CD4-positive, CD25-positive, alpha-beta regulatory T cell (primary cell): ENCODE measurements around the gene LGI4. TPM values are rescaled to one million over a fixed set of nuclear protein-coding genes. Genes with fewer than 3 reads are reported as not detected.

Experiments
- ATAC-seq, 2 donors: fragments of 150-1000 bp; cut with Tn5 transposase; one replicate each; pipeline ENCODE4 v1.10.0; 2021; ENCODE audit warnings: low read depth in 2 of 2, moderate number of reproducible peaks in 2 of 2, moderate library complexity in 1 of 2
- DNase-seq, 3 donors: peaks; one replicate each; pipeline versions ENCODE4 v3.0.0 to v3.0.0-alpha.2; 2012 to 2022; ENCODE audit warnings: mixed read lengths in 1 of 3
- H3K27ac ChIP-seq: one replicate; pipeline ENCODE4 v1.7.0; 2013; ENCODE audit warnings: mild to moderate bottlenecking, low read length; ENCODE audit not compliant: insufficient read depth, poor library complexity, severe bottlenecking
- H3K27me3 ChIP-seq: one replicate; pipeline ENCODE4 v1.7.0; 2013; ENCODE audit warnings: low read length; ENCODE audit not compliant: control insufficient read depth, insufficient read depth
- H3K36me3 ChIP-seq: one replicate; pipeline ENCODE4 v1.7.0; 2013; ENCODE audit warnings: mild to moderate bottlenecking, low read length, moderate library complexity; ENCODE audit not compliant: control insufficient read depth, insufficient read depth
- H3K4me1 ChIP-seq: 2 replicates; pipeline ENCODE4 v1.7.0; 2013; ENCODE audit warnings: mild to moderate bottlenecking, low read length; ENCODE audit not compliant: insufficient read depth, control insufficient read depth, poor library complexity, severe bottlenecking
- H3K4me3 ChIP-seq: one replicate; pipeline ENCODE4 v1.7.0; 2013; ENCODE audit warnings: low read depth, mild to moderate bottlenecking, low read length, moderate library complexity
- H3K9me3 ChIP-seq, 2 experiments: 1 replicate in 1 of 2; 2 replicates in 1 of 2; pipeline ENCODE4 v1.7.0; 2013; ENCODE audit warnings: low read length in 2 of 2, mild to moderate bottlenecking in 1 of 2, moderate library complexity in 1 of 2; ENCODE audit not compliant: control insufficient read depth in 2 of 2
- H3K27ac Mint-ChIP-seq, 3 donors: one replicate each; pipeline ENCODE4 v1.8.0; 2020 to 2022; ENCODE audit warnings: mild to moderate bottlenecking in 3 of 3, mixed read lengths in 3 of 3, moderate library complexity in 2 of 3
- H3K27me3 Mint-ChIP-seq: one replicate; pipeline ENCODE4 v1.8.0; 2022; ENCODE audit warnings: mild to moderate bottlenecking, mixed read lengths
- H3K36me3 Mint-ChIP-seq: one replicate; pipeline ENCODE4 v1.8.0; 2020; ENCODE audit warnings: mixed read lengths
- H3K4me1 Mint-ChIP-seq, 4 donors: one replicate each; pipeline ENCODE4 v1.8.0; 2020 to 2022; ENCODE audit warnings: mixed read lengths in 4 of 4, mild to moderate bottlenecking in 1 of 4
- H3K4me3 Mint-ChIP-seq, 4 donors: one replicate each; pipeline ENCODE4 v1.8.0; 2020 to 2022; ENCODE audit warnings: mild to moderate bottlenecking in 4 of 4, mixed read lengths in 4 of 4, moderate library complexity in 3 of 4
- H3K9me3 Mint-ChIP-seq, 7 donors: one replicate each; pipeline ENCODE4 v1.8.0; 2020 to 2022; ENCODE audit warnings: mixed read lengths in 7 of 7, mild to moderate bottlenecking in 3 of 7, moderate library complexity in 2 of 7
- polyA plus RNA-seq, 4 donors: library from polyadenylated mRNA; unstranded; fragments of 300-500 nt; fragmentation: Illumina TruSeq; gene quantifications; one replicate each; pipeline ENCODE4 v1.2.3, GENCODE V29; 2021
- total RNA-seq: library from RNA; stranded (reverse); gene quantifications from one replicate; pipeline ENCODE4 v1.2.3, GENCODE V29; 2022

Gene LGI4
- total and polyA plus RNA-seq, 5 donors from 2014 or later = 0.64 TPM; not detected in 4

DNA sequence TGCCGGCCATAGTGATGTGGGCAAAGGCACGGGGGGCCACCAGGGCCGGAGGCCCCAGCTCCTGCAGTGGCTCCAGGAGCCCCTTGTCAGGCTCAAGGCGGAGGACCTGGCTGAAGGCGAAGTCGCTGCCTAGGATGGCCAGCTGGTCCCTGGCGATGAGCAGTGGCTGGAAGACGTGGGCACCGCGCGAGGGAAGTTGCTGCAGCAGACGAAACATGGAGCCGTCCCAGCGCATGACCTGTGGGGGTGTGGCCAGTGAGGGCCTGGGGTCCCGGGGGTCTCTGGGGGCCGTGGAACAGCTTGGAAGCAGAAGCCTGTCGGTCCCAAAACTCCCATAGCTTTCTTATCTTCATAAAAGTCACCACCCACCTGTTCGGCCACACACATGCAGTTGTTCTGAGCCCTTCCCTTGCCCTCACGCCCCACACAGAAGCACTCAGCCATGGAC lies 9.6 kb downstream of the LGI4 start:
- no peaks in the 10 kb centered on the region for H3K27me3 ChIP-seq
- H3K36me3 ChIP-seq = no peaks in the 10 kb centered on the region
- Mint-ChIP-seq H3K27me3 (peaks cover 9% of the 10 kb centered on the region), H3K27ac (peak overlapping the region in 1 of 3 donors; percentile 59), H3K9me3 (peaks cover 0 to 2% (median 0%) of the 10 kb centered on the region in 7 donors), H3K4me1 (peaks cover 0 to 20% (median 5%) of the 10 kb centered on the region in 4 donors), H3K36me3 (peaks cover 3% of the 10 kb centered on the region), H3K4me3 (no peak overlapping the region)
- DNase-seq (no peak), ATAC-seq (no peak)
- H3K9me3 ChIP-seq = no peaks in the 10 kb centered on the region
- no peak overlapping the region for H3K27ac ChIP-seq
- no peak overlapping the region for H3K4me3 ChIP-seq
- peaks cover 9% of the 10 kb centered on the region for H3K4me1 ChIP-seq

DNA sequence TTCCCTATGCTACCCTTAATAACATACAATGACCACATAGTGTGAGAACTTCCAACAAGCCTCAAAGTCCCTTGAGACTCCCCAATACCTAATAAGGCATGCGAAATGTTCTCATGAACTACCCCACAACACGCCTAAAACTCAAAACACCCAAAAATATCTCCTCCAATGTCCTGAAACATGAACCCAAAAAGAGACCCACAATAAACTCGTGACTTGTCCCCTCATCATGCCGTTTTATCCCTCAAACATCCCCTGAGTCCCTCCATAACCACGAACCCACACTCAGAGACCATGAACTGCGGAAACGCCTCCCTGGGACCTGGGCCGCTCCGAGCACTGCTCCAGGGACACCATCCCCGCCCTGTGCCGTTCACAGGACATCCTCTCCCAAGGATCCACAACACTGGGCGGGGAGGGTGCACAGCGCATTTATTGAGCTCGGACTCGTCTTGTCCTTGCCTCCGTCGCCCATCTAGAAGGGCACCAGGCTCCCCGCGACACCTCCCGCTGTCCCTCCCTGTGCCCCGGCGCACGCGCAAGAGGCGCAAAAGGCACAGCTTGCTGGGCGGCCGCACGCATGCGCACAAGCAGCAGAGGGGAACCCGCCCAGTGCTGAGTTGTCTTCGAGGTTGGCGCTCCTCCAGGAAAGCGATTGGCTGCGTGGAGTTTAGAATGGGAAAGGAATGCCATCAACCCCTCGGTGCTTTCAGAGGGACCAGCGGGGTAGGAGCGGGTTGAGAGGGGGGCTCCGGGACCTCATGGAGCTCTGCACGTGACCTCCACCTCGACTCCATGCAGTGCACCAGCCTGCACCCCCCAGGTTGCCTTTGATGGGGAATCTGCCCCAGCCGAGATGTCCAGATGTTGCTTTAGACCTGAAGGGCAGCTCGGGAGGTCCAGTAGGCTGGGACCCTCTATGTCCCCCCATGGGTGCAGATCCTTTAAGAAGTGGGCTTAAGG lies 10.5 kb downstream of the LGI4 start:
- Mint-ChIP-seq H3K4me3 (peak overlapping the region; percentile 24 to 88 (median 83)), H3K4me1 (peaks cover 0 to 20% (median 5%) of the 10 kb centered on the region in 4 donors), H3K27ac (peak overlapping the region in 2 of 3 donors; percentile 78 to 86), H3K9me3 (peaks cover 0 to 2% (median 0%) of the 10 kb centered on the region in 7 donors), H3K36me3 (peaks cover 3% of the 10 kb centered on the region), H3K27me3 (peaks cover 9% of the 10 kb centered on the region)
- Histone ChIP-seq H3K9me3 (no peaks in the 10 kb centered on the region), H3K27ac (no peak overlapping the region), H3K4me3 (peak overlapping the region; percentile 70), H3K27me3 (no peaks in the 10 kb centered on the region), H3K36me3 (no peaks in the 10 kb centered on the region), H3K4me1 (peaks cover 9% of the 10 kb centered on the region)
- DNase-seq = peak; percentile 73 to 86 (median 83)
- ATAC-seq = peak; percentile 89 to 90

DNA sequence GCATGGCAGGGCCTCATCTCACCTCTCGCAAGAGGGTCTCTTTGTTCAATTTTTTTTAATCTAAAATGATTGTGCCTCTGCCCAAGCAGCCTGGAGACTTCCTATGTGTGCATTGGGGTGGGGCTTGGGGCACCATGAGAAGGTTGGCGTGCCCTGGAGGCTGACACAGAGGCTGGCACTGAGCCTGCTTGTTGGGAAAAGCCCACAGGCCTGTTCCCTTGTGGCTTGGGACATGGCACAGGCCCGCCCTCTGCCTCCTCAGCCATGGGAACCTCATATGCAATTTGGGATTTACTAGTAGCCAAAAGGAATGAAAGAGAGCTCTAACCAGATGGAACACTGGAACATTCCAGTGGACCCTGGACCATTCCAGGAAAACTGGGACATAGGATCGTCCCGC lies 11.3 kb downstream of the LGI4 start:
- H3K4me1 Mint-ChIP-seq = peaks cover 0 to 20% (median 5%) of the 10 kb centered on the region in 4 donors
- H3K36me3 Mint-ChIP-seq = peaks cover 3% of the 10 kb centered on the region
- peak overlapping the region in 3 of 4 donors; percentile 82 to 88 (median 84) for H3K4me3 Mint-ChIP-seq
- Histone ChIP-seq H3K27me3 (no peaks in the 10 kb centered on the region), H3K4me3 (no peak overlapping the region), H3K36me3 (no peaks in the 10 kb centered on the region), H3K4me1 (peaks cover 9% of the 10 kb centered on the region), H3K27ac (no peak overlapping the region), H3K9me3 (no peaks in the 10 kb centered on the region)
- ATAC-seq = no peak
- no peak for DNase-seq
- H3K27me3 Mint-ChIP-seq = peaks cover 9% of the 10 kb centered on the region
- peak overlapping the region in 1 of 3 donors; percentile 78 for H3K27ac Mint-ChIP-seq
- H3K9me3 Mint-ChIP-seq = no peaks in the 10 kb centered on the region

DNA sequence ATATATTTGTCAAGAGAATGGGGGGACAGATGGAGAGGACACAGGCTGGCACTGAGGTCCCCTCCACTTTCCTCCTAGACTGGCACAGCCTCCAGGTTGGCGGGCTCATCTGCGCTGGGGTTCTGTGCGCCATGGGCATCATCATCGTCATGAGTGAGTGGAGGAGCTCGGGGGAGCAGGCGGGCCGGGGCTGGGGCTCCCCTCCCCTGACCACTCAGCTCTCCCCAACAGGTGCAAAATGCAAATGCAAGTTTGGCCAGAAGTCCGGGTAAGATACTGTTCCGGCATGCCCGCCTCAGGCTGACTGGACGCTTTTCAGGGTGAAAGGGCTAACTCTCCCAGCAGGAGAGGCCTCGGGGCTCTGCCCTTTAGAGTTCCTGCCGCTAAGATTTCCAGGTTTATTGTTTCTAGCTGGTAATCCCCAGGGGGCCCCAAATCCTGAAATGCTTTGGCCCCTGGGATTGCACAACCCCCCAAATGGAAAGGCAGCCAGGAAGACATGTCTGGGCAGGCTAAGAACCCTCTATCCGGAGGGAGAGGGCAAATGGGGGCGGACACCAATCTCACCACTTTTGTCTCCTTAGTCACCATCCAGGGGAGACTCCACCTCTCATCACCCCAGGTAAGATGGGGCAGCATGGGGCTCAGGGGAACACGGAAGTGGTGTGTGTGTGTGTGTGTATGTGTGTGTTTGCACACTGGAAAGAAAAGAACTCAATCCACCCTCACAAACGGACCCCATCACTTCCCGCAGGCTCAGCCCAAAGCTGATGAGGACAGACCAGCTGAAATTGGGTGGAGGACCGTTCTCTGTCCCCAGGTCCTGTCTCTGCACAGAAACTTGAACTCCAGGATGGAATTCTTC lies 11.9 kb downstream of the LGI4 start:
- Mint-ChIP-seq H3K9me3 (no peaks in the 10 kb centered on the region), H3K36me3 (peaks cover 3% of the 10 kb centered on the region), H3K27ac (no peak overlapping the region), H3K4me1 (peaks cover 0 to 20% (median 5%) of the 10 kb centered on the region in 4 donors), H3K4me3 (no peak overlapping the region), H3K27me3 (peaks cover 9% of the 10 kb centered on the region)
- no peaks in the 10 kb centered on the region for H3K36me3 ChIP-seq
- DNase-seq = no peak
- peaks cover 9% of the 10 kb centered on the region for H3K4me1 ChIP-seq
- ATAC-seq = no peak
- no peak overlapping the region for H3K27ac ChIP-seq
- no peak overlapping the region for H3K4me3 ChIP-seq
- no peaks in the 10 kb centered on the region for H3K9me3 ChIP-seq
- H3K27me3 ChIP-seq = no peaks in the 10 kb centered on the region

DNA sequence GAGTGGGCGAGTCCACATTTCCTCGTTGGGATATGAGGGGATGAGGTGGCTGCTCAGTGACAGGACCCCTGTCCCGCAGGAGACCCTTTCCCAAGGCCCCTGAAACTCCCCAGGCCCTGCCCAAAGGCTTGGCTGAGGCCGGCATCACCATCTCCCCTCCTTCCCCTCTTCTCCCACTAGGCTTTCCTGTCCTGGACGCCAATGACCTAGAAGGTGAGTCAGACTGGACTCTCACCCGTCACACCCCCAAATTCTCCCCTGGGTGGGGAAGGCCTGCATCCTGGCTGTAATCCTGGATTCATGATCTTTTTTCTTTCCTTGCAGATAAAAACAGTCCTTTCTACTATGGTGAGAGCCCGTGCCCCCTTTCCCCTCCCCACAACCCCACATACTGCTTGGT lies 14.0 kb downstream of the LGI4 start:
- no peak overlapping the region for H3K27ac Mint-ChIP-seq
- H3K4me3 Mint-ChIP-seq = no peak overlapping the region
- ATAC-seq (no peak), DNase-seq (no peak)
- no peaks in the 10 kb centered on the region for H3K9me3 Mint-ChIP-seq
- H3K9me3 ChIP-seq = no peaks in the 10 kb centered on the region
- no peaks in the 10 kb centered on the region for H3K36me3 ChIP-seq
- peaks cover 4% of the 10 kb centered on the region for H3K27me3 Mint-ChIP-seq
- no peak overlapping the region for H3K4me3 ChIP-seq
- H3K4me1 ChIP-seq = peaks cover 9% of the 10 kb centered on the region
- H3K36me3 Mint-ChIP-seq = peaks cover 3% of the 10 kb centered on the region
- H3K27me3 ChIP-seq = no peaks in the 10 kb centered on the region
- H3K27ac ChIP-seq = no peak overlapping the region
- peaks cover 0 to 18% (median 5%) of the 10 kb centered on the region in 4 donors for H3K4me1 Mint-ChIP-seq

DNA sequence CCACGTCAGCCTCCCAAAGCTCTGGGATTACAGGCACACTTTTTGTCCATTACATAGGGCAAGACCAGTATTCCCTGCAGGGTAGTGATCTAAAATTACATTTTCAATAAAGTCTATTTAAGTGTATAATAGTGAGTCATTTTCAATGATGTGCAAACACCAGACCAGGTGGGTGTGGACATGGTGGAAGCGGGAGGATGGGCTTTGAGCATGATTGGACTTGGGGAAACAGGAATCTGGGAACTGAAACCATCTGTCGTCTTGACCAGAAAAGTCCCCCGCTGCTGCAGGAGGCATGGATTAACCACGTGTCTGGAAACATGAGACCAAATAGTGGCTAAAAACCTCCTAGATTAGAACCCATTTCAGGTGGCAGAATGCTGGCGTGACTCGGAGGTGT lies 14.4 kb downstream of the LGI4 start:
- no peak for ATAC-seq
- Mint-ChIP-seq H3K27ac (no peak overlapping the region), H3K36me3 (peaks cover 3% of the 10 kb centered on the region), H3K27me3 (peaks cover 4% of the 10 kb centered on the region), H3K4me1 (peaks cover 0 to 14% (median 5%) of the 10 kb centered on the region in 4 donors), H3K9me3 (no peaks in the 10 kb centered on the region), H3K4me3 (no peak overlapping the region)
- peaks cover 9% of the 10 kb centered on the region for H3K4me1 ChIP-seq
- no peak overlapping the region for H3K27ac ChIP-seq
- no peak overlapping the region for H3K4me3 ChIP-seq
- no peaks in the 10 kb centered on the region for H3K27me3 ChIP-seq
- no peak for DNase-seq
- no peaks in the 10 kb centered on the region for H3K36me3 ChIP-seq
- H3K9me3 ChIP-seq = no peaks in the 10 kb centered on the region

DNA sequence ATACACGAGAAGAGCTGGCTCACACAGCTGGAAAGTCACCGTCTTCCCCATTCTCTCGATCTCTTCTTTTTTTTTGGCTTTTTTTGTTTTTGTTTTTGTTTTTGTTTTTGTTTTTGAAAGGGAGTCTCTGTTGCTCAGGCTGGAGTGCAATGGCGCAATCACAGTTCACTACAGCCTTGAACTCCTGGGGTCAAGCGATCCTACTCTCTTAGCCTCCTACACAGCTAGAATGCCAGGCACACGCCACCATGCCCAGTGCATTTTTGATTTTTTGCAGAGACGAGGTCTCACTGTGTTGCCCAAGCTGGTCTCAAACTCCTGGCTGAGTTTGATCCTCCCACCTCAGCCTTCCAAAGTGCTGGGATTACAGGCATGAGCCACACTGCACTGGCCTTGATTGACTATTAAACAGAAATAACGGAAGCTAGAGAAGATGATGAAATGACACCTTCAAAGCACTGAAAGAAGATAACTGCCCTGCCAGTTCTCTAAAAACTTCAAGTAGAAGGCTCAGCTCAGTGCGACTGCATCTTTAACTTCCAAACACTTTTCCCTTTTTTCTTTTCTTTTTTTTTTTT lies 15.2 kb downstream of the LGI4 start:
- no peak for ATAC-seq
- Mint-ChIP-seq H3K4me1 (peaks cover under 1 to 14% (median 6%) of the 10 kb centered on the region in 4 donors), H3K27me3 (peaks cover 4% of the 10 kb centered on the region), H3K4me3 (no peak overlapping the region), H3K36me3 (peaks cover 3% of the 10 kb centered on the region), H3K9me3 (no peaks in the 10 kb centered on the region), H3K27ac (no peak overlapping the region)
- Histone ChIP-seq H3K27ac (no peak overlapping the region), H3K9me3 (no peaks in the 10 kb centered on the region), H3K4me1 (peaks cover 8% of the 10 kb centered on the region), H3K36me3 (no peaks in the 10 kb centered on the region), H3K27me3 (no peaks in the 10 kb centered on the region), H3K4me3 (no peak overlapping the region)
- DNase-seq = no peak
